ENCODE measurements around the gene CD83.

GRCh38 chr6:14083751-14084150 is 33.8 kb upstream of the CD83 start:
- no peak for TF ChIP-seq POLR2A (IDR thresholded peaks at IDR 0.05)
- TF ChIP-seq CTCF (IDR thresholded peaks at IDR 0.05), result no peak

Data from uterus (tissue), 2 donors.